ENCODE data around the gene MYO5A.

MYO5A gene

GRCh38 chr15:52343831-52344230 is 184.8 kb downstream of the MYO5A start:
- no peak overlapping the region for H3K9ac ChIP-seq
- H3K4me1 ChIP-seq, result no peaks in the 10 kb centered on the region
- no peak overlapping the region for H3K27ac ChIP-seq
- H3K4me3 ChIP-seq, result no peak overlapping the region
- no peak overlapping the region for H3K4me2 ChIP-seq
- H4K20me1 ChIP-seq, result no peaks in the 10 kb centered on the region
- H3K9me3 ChIP-seq, result no peaks in the 10 kb centered on the region
- peaks cover 32% of the 10 kb centered on the region for H3K36me3 ChIP-seq
- TF ChIP-seq Cebpa-rat (IDR thresholded peaks at IDR 0.05), result no peak
- no peaks in the 10 kb centered on the region for H3K27me3 ChIP-seq

- Histone ChIP-seq H3K9ac (no peak overlapping the region), H3K4me1 (no peaks in the 10 kb centered on the region), H3K4me2 (no peak overlapping the region), H3K9me3 (no peaks in the 10 kb centered on the region), H3K4me3 (no peak overlapping the region), H4K20me1 (no peaks in the 10 kb centered on the region), H3K36me3 (peaks cover 18% of the 10 kb centered on the region), H3K27me3 (no peaks in the 10 kb centered on the region), H3K27ac (no peak overlapping the region)
- no peak for TF ChIP-seq Cebpa-rat (IDR thresholded peaks at IDR 0.05)
Observed at GRCh38 chr15:52340093-52340492, 188.6 kb downstream of the MYO5A start.

GRCh38 chr15:52338891-52339290 is 189.8 kb downstream of the MYO5A start:
- Histone ChIP-seq H3K4me2 (no peak overlapping the region), H3K4me1 (no peaks in the 10 kb centered on the region), H4K20me1 (no peaks in the 10 kb centered on the region), H3K36me3 (peaks cover 10% of the 10 kb centered on the region), H3K27ac (no peak overlapping the region), H3K27me3 (no peaks in the 10 kb centered on the region), H3K4me3 (no peak overlapping the region), H3K9me3 (no peaks in the 10 kb centered on the region), H3K9ac (no peak overlapping the region)
- no peak for TF ChIP-seq Cebpa-rat (IDR thresholded peaks at IDR 0.05)

- no peaks in the 10 kb centered on the region for H4K20me1 ChIP-seq
- no peak overlapping the region for H3K4me2 ChIP-seq
- H3K9ac ChIP-seq, result no peak overlapping the region
- no peaks in the 10 kb centered on the region for H3K4me1 ChIP-seq
- no peak overlapping the region for H3K4me3 ChIP-seq
- no peak overlapping the region for H3K27ac ChIP-seq
- H3K36me3 ChIP-seq, result peaks cover 10% of the 10 kb centered on the region
- H3K27me3 ChIP-seq, result no peaks in the 10 kb centered on the region
- no peak for TF ChIP-seq Cebpa-rat (IDR thresholded peaks at IDR 0.05)
- no peaks in the 10 kb centered on the region for H3K9me3 ChIP-seq
Observed at GRCh38 chr15:52338058-52338457, 190.6 kb downstream of the MYO5A start.

- Histone ChIP-seq H3K27ac (no peak overlapping the region), H3K9me3 (no peaks in the 10 kb centered on the region), H3K4me1 (no peaks in the 10 kb centered on the region), H3K9ac (no peak overlapping the region), H4K20me1 (no peaks in the 10 kb centered on the region), H3K4me2 (no peak overlapping the region), H3K4me3 (no peak overlapping the region), H3K36me3 (peaks cover 10% of the 10 kb centered on the region), H3K27me3 (no peaks in the 10 kb centered on the region)
- TF ChIP-seq Cebpa-rat (IDR thresholded peaks at IDR 0.05), result no peak
Observed at GRCh38 chr15:52337198-52337853, 191.4 kb downstream of the MYO5A start.

GRCh38 chr15:52336529-52336928 is 192.2 kb downstream of the MYO5A start:
- Histone ChIP-seq H3K36me3 (peaks cover 10% of the 10 kb centered on the region), H3K9me3 (no peaks in the 10 kb centered on the region), H3K9ac (no peak overlapping the region), H3K27ac (no peak overlapping the region), H3K4me2 (no peak overlapping the region), H3K27me3 (no peaks in the 10 kb centered on the region), H3K4me1 (peaks cover 6% of the 10 kb centered on the region), H3K4me3 (no peak overlapping the region), H4K20me1 (no peaks in the 10 kb centered on the region)
- no peak for TF ChIP-seq Cebpa-rat (IDR thresholded peaks at IDR 0.05)

- Histone ChIP-seq H3K4me2 (no peak overlapping the region), H3K4me3 (no peak overlapping the region), H3K27ac (no peak overlapping the region), H3K9ac (no peak overlapping the region), H3K4me1 (peaks cover 11% of the 10 kb centered on the region), H4K20me1 (no peaks in the 10 kb centered on the region), H3K9me3 (no peaks in the 10 kb centered on the region), H3K27me3 (no peaks in the 10 kb centered on the region), H3K36me3 (peaks cover 9% of the 10 kb centered on the region)
- TF ChIP-seq Cebpa-rat (IDR thresholded peaks at IDR 0.05), result no peak
Observed at GRCh38 chr15:52334491-52335160, 194.1 kb downstream of the MYO5A start.

GRCh38 chr15:52331490-52332240 is 197.0 kb downstream of the MYO5A start:
- no peaks in the 10 kb centered on the region for H4K20me1 ChIP-seq
- peak overlapping the region; percentile 43 for H3K4me2 ChIP-seq
- no peak overlapping the region for H3K4me3 ChIP-seq
- H3K4me1 ChIP-seq, result peaks cover 11% of the 10 kb centered on the region
- H3K9me3 ChIP-seq, result no peaks in the 10 kb centered on the region
- H3K27ac ChIP-seq, result no peak overlapping the region
- H3K27me3 ChIP-seq, result no peaks in the 10 kb centered on the region
- H3K36me3 ChIP-seq, result peaks cover 28% of the 10 kb centered on the region
- no peak overlapping the region for H3K9ac ChIP-seq
- no peak for TF ChIP-seq Cebpa-rat (IDR thresholded peaks at IDR 0.05)

GRCh38 chr15:52329987-52330386 is 198.7 kb downstream of the MYO5A start:
- peaks cover 33% of the 10 kb centered on the region for H3K36me3 ChIP-seq
- no peak overlapping the region for H3K4me3 ChIP-seq
- no peaks in the 10 kb centered on the region for H4K20me1 ChIP-seq
- H3K9me3 ChIP-seq, result no peaks in the 10 kb centered on the region
- H3K27me3 ChIP-seq, result no peaks in the 10 kb centered on the region
- H3K4me2 ChIP-seq, result no peak overlapping the region
- H3K9ac ChIP-seq, result no peak overlapping the region
- no peak overlapping the region for H3K27ac ChIP-seq
- H3K4me1 ChIP-seq, result peaks cover 11% of the 10 kb centered on the region
- TF ChIP-seq Cebpa-rat (IDR thresholded peaks at IDR 0.05), result no peak

GRCh38 chr15:52329150-52329549 is 199.5 kb downstream of the MYO5A start:
- no peaks in the 10 kb centered on the region for H3K27me3 ChIP-seq
- no peak overlapping the region for H3K9ac ChIP-seq

More at GRCh38 chr15:52329150-52329549, 199.5 kb downstream of the MYO5A start:
- no peaks in the 10 kb centered on the region for H4K20me1 ChIP-seq
- H3K9me3 ChIP-seq, result no peaks in the 10 kb centered on the region
- no peak overlapping the region for H3K27ac ChIP-seq
- H3K4me1 ChIP-seq, result peaks cover 11% of the 10 kb centered on the region
- no peak overlapping the region for H3K4me3 ChIP-seq
- no peak overlapping the region for H3K4me2 ChIP-seq
- peaks cover 36% of the 10 kb centered on the region for H3K36me3 ChIP-seq
- no peak for TF ChIP-seq Cebpa-rat (IDR thresholded peaks at IDR 0.05)

Data from BLaER1 (cell line).